Gastrocnemius medialis (tissue), 4 donors: ENCODE data around the gene ASXL1. TPM values are rescaled to one million over a fixed set of nuclear protein-coding genes. Genes with fewer than 3 reads are reported as not detected.

ENCODE experiments used
- ATAC-seq, 2 donors: fragments of 150-250 bp; one replicate each; pipeline ENCODE4 v1.9.1; 2016
- DNase-seq, 2 donors: peaks; one replicate each; pipeline ENCODE4 v3.0.0-alpha.2; 2019
- H3K27ac ChIP-seq, 4 donors: fragments of 200-600 bp; sonication (generic); 1 replicate in 1 of 4; 2 replicates in 3 of 4; pipeline ENCODE4 v1.5.1; 2016 to 2018; ENCODE audit warnings: mild to moderate bottlenecking in 2 of 4, moderate library complexity in 1 of 4
- H3K27me3 ChIP-seq, 3 donors: fragments of 200-600 bp; sonication (generic) in 2 of 3; 1 replicate in 1 of 3; 2 replicates in 2 of 3; pipeline versions ENCODE4 v1.5.1 to v1.6.0; 2016 to 2019; ENCODE audit warnings: mild to moderate bottlenecking in 1 of 3, moderate library complexity in 1 of 3
- H3K36me3 ChIP-seq, 2 donors: fragments of 200-600 bp; sonication (generic) in 1 of 2; one replicate each; pipeline ENCODE4 v1.5.1; 2017 to 2018
- H3K4me1 ChIP-seq, 2 donors: fragments of 200-600 bp; sonication (generic) in 1 of 2; one replicate each; pipeline ENCODE4 v1.5.1; 2016 to 2017; ENCODE audit warnings: mild to moderate bottlenecking in 2 of 2
- H3K4me3 ChIP-seq, 4 donors: fragments of 200-600 bp; sonication (generic) in 3 of 4; 1 replicate in 1 of 4; 2 replicates in 3 of 4; pipeline ENCODE4 v1.5.1; 2016 to 2019; ENCODE audit warnings: mild to moderate bottlenecking in 2 of 4
- H3K9me3 ChIP-seq, 3 donors: fragments of 200-600 bp; sonication (generic) in 2 of 3; 1 replicate in 1 of 3; 2 replicates in 2 of 3; pipeline ENCODE4 v1.5.1; 2016 to 2019
- CTCF ChIP-seq, 5 experiments: fragments of 450-650 bp in 3 of 5; fragments of 200-600 bp in 2 of 5; sonication (generic) in 2 of 5; IDR thresholded peaks in 4 of 5; conservative IDR thresholded peaks in 1 of 5; 1 replicate in 4 of 5; 2 replicates in 1 of 5; pipeline ENCODE4 v1.5.1; 2016 to 2019; ENCODE audit warnings: antibody characterized with exemption in 5 of 5, mild to moderate bottlenecking in 3 of 5, moderate library complexity in 3 of 5
- POLR2A ChIP-seq, 2 donors: fragments of 450-650 bp; IDR thresholded peaks; one replicate each; pipeline ENCODE4 v1.6.1; 2017; ENCODE audit warnings: antibody characterized with exemption in 2 of 2, mild to moderate bottlenecking in 2 of 2, moderate library complexity in 2 of 2
- in situ Hi-C, 4 donors: fragments of 200-750 bp; cut with MboI; loops; one replicate each; pipeline versions ENCODE4 v1.15.0 to v1.8.0; 2017; ENCODE audit warnings: low sequenced_read_pairs in 4 of 4
- intact Hi-C: fragments of 100-400 bp; cut with DNase I; formaldehyde crosslinking; loops from one replicate; pipeline ENCODE4 v1.15.1; 2023; ENCODE audit warnings: low total_unique reads
- total RNA-seq, 4 donors: library from RNA; depleted of rRNA; stranded (reverse); fragments of >200 nt; gene quantifications; one replicate each; pipeline versions ENCODE4 v1.1.0 to v1.2.3, GENCODE V29; 2016

ASXL1 gene
- total RNA-seq, 4 donors from 2014 or later, result 21.8 to 36.6 (median 28.4) TPM

DNA sequence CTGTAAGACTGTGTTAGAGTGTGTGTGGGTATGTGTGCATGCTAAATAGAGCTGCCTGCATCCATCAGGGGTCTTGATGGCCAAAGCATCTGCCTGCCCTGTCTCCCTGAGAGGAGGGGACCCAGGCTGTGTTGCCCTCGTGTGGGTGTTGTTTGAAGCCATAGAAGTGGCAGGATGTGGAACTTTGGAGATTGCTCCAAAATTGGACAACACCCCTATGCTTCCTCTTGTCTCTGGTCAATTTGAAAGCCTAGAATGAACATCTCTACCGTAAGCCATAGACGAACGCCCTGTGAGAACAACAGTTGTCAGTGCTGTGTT is 82.6 kb downstream of the ASXL1 start:
- peaks cover 0 to 30% of the 10 kb centered on the region in 2 donors for H3K36me3 ChIP-seq
- intact Hi-C loops, result no loop called here
- no peak for TF ChIP-seq POLR2A (IDR thresholded peaks at IDR 0.05)
- no peak for TF ChIP-seq CTCF (IDR thresholded peaks at IDR 0.05 in 4 of 5, conservative IDR thresholded peaks at IDR 0.05 in 1 of 5)
- in situ Hi-C loops, result no loop called here
- H3K4me1 ChIP-seq, result peaks cover 0 to 4% of the 10 kb centered on the region in 2 donors
- H3K4me3 ChIP-seq, result no peak overlapping the region
- no peak for ATAC-seq
- H3K27me3 ChIP-seq, result no peaks in the 10 kb centered on the region
- no peak for DNase-seq
- H3K9me3 ChIP-seq, result no peaks in the 10 kb centered on the region
- no peak overlapping the region for H3K27ac ChIP-seq

DNA sequence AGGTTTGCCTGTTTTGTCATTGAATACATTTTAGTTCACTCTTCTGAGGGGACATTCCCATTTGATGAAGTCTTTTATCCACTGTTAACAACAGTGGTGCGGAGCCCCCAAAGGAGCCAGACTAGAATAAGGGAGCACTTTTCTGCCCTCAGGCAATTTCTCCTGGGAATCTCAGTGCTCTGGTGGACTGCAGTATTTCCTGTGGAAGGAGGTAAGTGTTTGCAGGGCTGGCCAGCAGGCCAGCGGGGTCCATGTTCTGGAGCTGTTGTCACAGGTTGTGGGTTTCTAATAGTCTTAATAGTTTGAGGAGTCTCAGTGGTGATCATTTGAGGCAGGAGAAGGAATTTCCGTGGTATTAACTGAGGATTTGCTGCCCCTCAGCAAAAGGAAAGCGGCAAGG is 83.5 kb downstream of the ASXL1 start:
- no peak overlapping the region for H3K27ac ChIP-seq
- peaks cover 5 to 6% of the 10 kb centered on the region in 2 donors for H3K4me1 ChIP-seq
- no peaks in the 10 kb centered on the region for H3K27me3 ChIP-seq
- intact Hi-C loops, result no loop called here
- no peak overlapping the region for H3K4me3 ChIP-seq
- TF ChIP-seq CTCF (IDR thresholded peaks at IDR 0.05 in 4 of 5, conservative IDR thresholded peaks at IDR 0.05 in 1 of 5) (no peak), POLR2A (IDR thresholded peaks at IDR 0.05) (no peak)
- peaks cover 0 to 27% of the 10 kb centered on the region in 2 donors for H3K36me3 ChIP-seq
- in situ Hi-C loops, result no loop called here
- no peaks in the 10 kb centered on the region for H3K9me3 ChIP-seq
- DNase-seq (no peak), ATAC-seq (no peak)

DNA sequence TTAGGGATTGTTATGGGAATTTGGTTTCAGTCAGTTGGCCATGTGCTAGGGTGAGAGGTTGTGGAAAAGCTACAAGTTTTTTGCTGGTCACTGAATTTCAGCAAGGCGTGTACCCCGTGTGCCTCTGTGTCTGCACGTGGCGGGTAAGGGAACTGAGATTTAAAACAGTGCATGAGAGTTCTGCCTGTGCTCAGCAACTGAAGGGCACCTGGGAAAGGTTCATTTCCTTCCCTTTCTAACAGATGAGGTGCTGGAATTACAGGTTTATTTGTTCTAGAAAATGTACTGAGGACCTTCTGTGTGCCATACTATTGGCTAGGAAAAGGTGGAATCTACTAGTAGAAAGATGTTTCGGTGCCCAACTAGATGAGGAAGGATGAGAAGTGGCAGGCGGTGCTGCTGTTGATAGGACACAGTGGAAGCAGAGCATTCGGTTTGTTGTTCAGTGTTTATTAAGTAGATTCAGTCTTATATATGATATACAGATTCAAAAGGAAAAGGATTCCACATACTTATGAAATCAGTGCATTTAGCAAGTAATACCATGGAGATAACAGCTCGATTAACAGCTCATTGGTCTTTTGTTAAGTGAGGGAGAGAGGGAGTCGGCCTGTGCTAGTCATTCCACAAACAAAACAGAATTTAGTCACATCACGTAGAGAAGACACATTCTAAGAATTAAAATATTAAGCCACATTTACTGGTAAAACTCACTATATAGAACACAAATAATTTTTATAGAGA is 84.7 kb downstream of the ASXL1 start:
- ATAC-seq (no peak), DNase-seq (no peak)
- intact Hi-C loops, result loop anchor here (1.0 kb wide), 1 partner anchor 25 kb away; no protein-coding TSS in a partner anchor
- no peak overlapping the region for H3K4me3 ChIP-seq
- peaks cover 11 to 12% of the 10 kb centered on the region in 2 donors for H3K4me1 ChIP-seq
- peaks cover 0 to 17% of the 10 kb centered on the region in 2 donors for H3K36me3 ChIP-seq
- in situ Hi-C loops, result no loop called here
- H3K27ac ChIP-seq, result no peak overlapping the region
- no peak for TF ChIP-seq CTCF (IDR thresholded peaks at IDR 0.05 in 4 of 5, conservative IDR thresholded peaks at IDR 0.05 in 1 of 5)
- TF ChIP-seq POLR2A (IDR thresholded peaks at IDR 0.05), result no peak
- no peaks in the 10 kb centered on the region for H3K9me3 ChIP-seq
- H3K27me3 ChIP-seq, result no peaks in the 10 kb centered on the region

GRCh38 chr20:32443386-32443974 is 85.3 kb downstream of the ASXL1 start:
- peaks cover 0 to 10% of the 10 kb centered on the region in 2 donors for H3K36me3 ChIP-seq
- H3K27me3 ChIP-seq, result no peaks in the 10 kb centered on the region
- peaks cover 11 to 15% of the 10 kb centered on the region in 2 donors for H3K4me1 ChIP-seq
- in situ Hi-C loops, result no loop called here
- TF ChIP-seq POLR2A (IDR thresholded peaks at IDR 0.05) (no peak), CTCF (IDR thresholded peaks at IDR 0.05 in 4 of 5, conservative IDR thresholded peaks at IDR 0.05 in 1 of 5) (no peak)
- H3K27ac ChIP-seq, result no peak overlapping the region
- no peaks in the 10 kb centered on the region for H3K9me3 ChIP-seq
- H3K4me3 ChIP-seq, result no peak overlapping the region
- ATAC-seq (no peak), DNase-seq (no peak)
- intact Hi-C loops, result loop anchor here (1.0 kb wide), 1 partner anchor 25 kb away; no protein-coding TSS in a partner anchor
